GM12891 (cell line): ENCODE measurements around the gene GAPDHS.

Source experiments
- PAX5 ChIP-seq: IDR thresholded peaks from 2 replicates; pipeline ENCODE4 v1.6.1; 2011; ENCODE audit warnings: low read length, moderate library complexity, mild to moderate bottlenecking; ENCODE audit not compliant: insufficient read depth, severe bottlenecking
- POLR2A ChIP-seq: IDR thresholded peaks from 2 replicates; pipeline ENCODE4 v1.6.1; 2011; ENCODE audit warnings: low read depth, low read length, control low read depth
- POLR2AphosphoS5 ChIP-seq: IDR thresholded peaks from 2 replicates; pipeline ENCODE4 v1.6.1; 2011; ENCODE audit warnings: low read depth, low read length, control low read depth
- POU2F2 ChIP-seq: IDR thresholded peaks from 2 replicates; pipeline ENCODE4 v1.6.1; 2011; ENCODE audit warnings: low read depth, mild to moderate bottlenecking, control low read depth, low read length, moderate library complexity
- SPI1 ChIP-seq: IDR thresholded peaks from 2 replicates; pipeline ENCODE4 v1.6.1; 2011; ENCODE audit warnings: low read depth, low read length, control low read depth
- TAF1 ChIP-seq: IDR thresholded peaks from 2 replicates; pipeline ENCODE4 v1.6.1; 2011; ENCODE audit warnings: low read depth, low read length, control low read depth

DNA sequence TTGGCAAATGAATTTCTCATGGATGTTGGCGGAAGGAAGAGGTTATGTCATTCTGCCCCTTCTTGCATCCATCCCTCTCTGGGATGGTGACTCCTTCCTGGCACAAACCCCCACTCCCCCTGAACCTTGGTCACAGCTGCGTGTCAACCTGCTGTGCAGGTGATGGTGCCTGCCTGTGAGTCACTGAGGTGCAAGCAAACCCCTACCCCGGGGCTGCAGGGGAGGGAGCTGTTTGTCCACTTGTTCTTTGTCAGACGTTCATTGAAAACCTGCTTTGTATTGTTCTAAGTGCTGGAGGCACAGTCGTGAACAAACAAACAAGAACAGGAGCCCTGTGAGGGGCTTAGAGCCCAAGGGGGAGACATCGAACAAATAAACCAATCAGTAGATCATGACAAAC, 2.0 kb upstream of the GAPDHS start:
- TF ChIP-seq POLR2A (no peak), TAF1 (no peak), POLR2AphosphoS5 (no peak), SPI1 (no peak), PAX5 (no peak), POU2F2 (no peak)
